Measurements from ENCODE around the gene APOBEC4. TPM values are rescaled to one million over a fixed set of nuclear protein-coding genes. Genes with fewer than 3 reads are reported as not detected.
"Not testable (repeated sequence)": the region's sequence is repeated elsewhere in the genome, so short reads cannot be mapped to it uniquely, and the experiment has no call there.

Gene APOBEC4
- total RNA-seq, 1 experiment from 2014 or later: not detected

GRCh38 chr1:183685112-183685713 is 32.1 kb upstream of the APOBEC4 start:
- Histone ChIP-seq H3K4me1 (ENCODE audit: control insufficient read depth in 1 of 2, insufficient read depth in 2 of 2, low read length in 2 of 2) (no peaks in the 10 kb centered on the region), H3K79me2 (ENCODE audit: insufficient read depth, low read length) (no peaks in the 10 kb centered on the region), H3K9me2 (ENCODE audit: insufficient read depth) (no peaks in the 10 kb centered on the region), H3K4me2 (ENCODE audit: low read length) (no peak overlapping the region), H3K4me3 (replicated peaks in 1 of 2; ENCODE audit: low read depth in 1 of 2, low read length in 2 of 2) (no peak overlapping the region), H4K20me1 (ENCODE audit: insufficient read depth) (no peaks in the 10 kb centered on the region), H2AFZ (ENCODE audit: low read depth, low read length, poor library complexity, severe bottlenecking) (no peak overlapping the region), H3K27me3 (ENCODE audit: insufficient read depth, low read length) (no peaks in the 10 kb centered on the region), H3K27ac (ENCODE audit: low read depth, low read length) (no peak overlapping the region), H3K36me3 (ENCODE audit: control insufficient read depth in 1 of 2, insufficient read depth in 2 of 2, low read length in 2 of 2) (no peaks in the 10 kb centered on the region), H3K9me3 (ENCODE audit: control insufficient read depth in 1 of 2, insufficient read depth in 1 of 2, low read depth in 1 of 2, low read length in 2 of 2) (no peaks in the 10 kb centered on the region), H3K9ac (ENCODE audit: low read length) (no peak overlapping the region)
- ChIA-PET RAD21 (ENCODE audit: low non-redundant PET in 1 of 2, low total read pairs in 2 of 2, uncharacterized antibody in 2 of 2, unreplicated experiment in 2 of 2) (interaction anchor here (0.6 to 1.0 kb wide), 5 partner anchors 27 to 231 kb away, joined by 3 read pairs; no protein-coding TSS in a partner anchor), CTCF (interaction anchor here (0.7 to 2.0 kb wide), 15 partner anchors 10 to 404 kb away, joined by 3 to 40 read pairs (median 5); partner anchors contain the start of gene APOBEC4), POLR2A (interaction anchor here (0.6 to 1.0 kb wide), 2 partner anchors 30 to 230 kb away, joined by 3 read pairs; no protein-coding TSS in a partner anchor)
- peak; percentile 45 for DNase-seq (ENCODE audit: low read depth, low spot score)
- peak; percentile 83 for ATAC-seq
- no TSS peak for BruUV-seq (replicated peaks)
- TF ChIP-seq CTCF (IDR thresholded peaks at IDR 0.05 in 2 of 3, conservative IDR thresholded peaks at IDR 0.05 in 1 of 3; ENCODE audit: borderline replicate concordance in 1 of 3, insufficient read depth in 1 of 3, low read depth in 2 of 3, low read length in 2 of 3): peak; percentile 65 to 83 (median 75)
- TF ChIP-seq ZBTB33 (IDR thresholded peaks at IDR 0.05; ENCODE audit: extremely low read depth, insufficient replicate concordance, low read length): no peak
- TF ChIP-seq RAD21 (IDR thresholded peaks at IDR 0.05; ENCODE audit: low read depth): peak; percentile 83
- intact Hi-C loops (cut with micrococcal nuclease): loop anchor here (1.0 to 10.0 kb wide), 2 partner anchors 30 to 230 kb away; no protein-coding TSS in a partner anchor

DNA sequence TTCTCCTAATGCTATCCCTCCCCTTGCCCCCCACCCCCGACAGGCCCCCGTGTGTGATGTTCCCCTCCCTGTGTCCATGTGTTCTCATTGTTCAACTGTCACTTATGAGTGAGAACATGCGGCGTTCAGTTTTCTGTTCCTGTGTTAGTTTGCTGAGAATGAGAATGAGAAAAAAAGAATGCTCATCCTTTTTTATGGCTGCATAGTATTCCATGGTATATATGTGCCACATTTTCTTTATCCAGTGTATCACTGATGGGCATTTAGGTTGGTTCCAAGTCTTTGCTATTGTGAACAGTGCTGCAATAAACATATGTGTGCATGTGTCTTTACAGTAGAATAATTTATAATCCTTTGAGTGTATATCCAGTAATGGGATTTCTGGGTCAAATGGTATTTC is 26.2 kb upstream of the APOBEC4 start:
- CTCF ChIA-PET; H4K20me1 ChIP-seq (ENCODE audit: insufficient read depth); BruUV-seq (replicated peaks); POLR2A ChIA-PET; H3K27me3 ChIP-seq (ENCODE audit: insufficient read depth, low read length); H3K9me2 ChIP-seq (ENCODE audit: insufficient read depth); H3K79me2 ChIP-seq (ENCODE audit: insufficient read depth, low read length); H3K9ac ChIP-seq (ENCODE audit: low read length); H2AFZ ChIP-seq (ENCODE audit: low read depth, low read length, poor library complexity, severe bottlenecking); H3K27ac ChIP-seq (ENCODE audit: low read depth, low read length); RAD21 ChIA-PET (ENCODE audit: low non-redundant PET in 1 of 2, low total read pairs in 2 of 2, uncharacterized antibody in 2 of 2, unreplicated experiment in 2 of 2); H3K36me3 ChIP-seq (ENCODE audit: control insufficient read depth in 1 of 2, insufficient read depth in 2 of 2, low read length in 2 of 2); ATAC-seq; H3K4me1 ChIP-seq (ENCODE audit: control insufficient read depth in 1 of 2, insufficient read depth in 2 of 2, low read length in 2 of 2); H3K4me3 ChIP-seq (replicated peaks in 1 of 2; ENCODE audit: low read depth in 1 of 2, low read length in 2 of 2); H3K4me2 ChIP-seq (ENCODE audit: low read length); DNase-seq (ENCODE audit: low read depth, low spot score); H3K9me3 ChIP-seq (ENCODE audit: control insufficient read depth in 1 of 2, insufficient read depth in 1 of 2, low read depth in 1 of 2, low read length in 2 of 2): not testable (repeated sequence)
- intact Hi-C loops (cut with micrococcal nuclease): loop anchor here (5.0 kb wide), 1 partner anchor 397 kb away; no protein-coding TSS in a partner anchor
